Measurements from ENCODE around the gene EPS8L2.

DNA sequence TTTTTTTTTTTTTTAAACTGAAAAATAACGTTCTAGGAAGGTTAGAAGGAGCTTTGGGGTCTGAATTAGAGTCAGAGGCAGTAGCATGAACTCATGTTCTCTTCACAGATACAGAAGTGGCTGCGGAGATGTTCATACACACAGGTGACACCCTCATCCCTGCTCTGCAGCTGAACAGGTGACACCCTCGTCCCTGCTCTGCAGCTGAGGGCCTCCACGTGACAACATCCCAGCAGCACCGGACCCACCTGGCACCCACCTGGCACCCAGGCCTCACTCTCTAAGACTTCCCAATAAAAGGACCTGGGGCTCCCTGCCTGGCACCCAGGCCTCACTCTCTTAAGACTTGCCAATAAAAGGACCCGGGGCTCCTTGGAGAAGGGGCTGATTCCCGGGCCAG is 49.2 kb upstream of the EPS8L2 start:
- TF ChIP-seq, protein P1, sequence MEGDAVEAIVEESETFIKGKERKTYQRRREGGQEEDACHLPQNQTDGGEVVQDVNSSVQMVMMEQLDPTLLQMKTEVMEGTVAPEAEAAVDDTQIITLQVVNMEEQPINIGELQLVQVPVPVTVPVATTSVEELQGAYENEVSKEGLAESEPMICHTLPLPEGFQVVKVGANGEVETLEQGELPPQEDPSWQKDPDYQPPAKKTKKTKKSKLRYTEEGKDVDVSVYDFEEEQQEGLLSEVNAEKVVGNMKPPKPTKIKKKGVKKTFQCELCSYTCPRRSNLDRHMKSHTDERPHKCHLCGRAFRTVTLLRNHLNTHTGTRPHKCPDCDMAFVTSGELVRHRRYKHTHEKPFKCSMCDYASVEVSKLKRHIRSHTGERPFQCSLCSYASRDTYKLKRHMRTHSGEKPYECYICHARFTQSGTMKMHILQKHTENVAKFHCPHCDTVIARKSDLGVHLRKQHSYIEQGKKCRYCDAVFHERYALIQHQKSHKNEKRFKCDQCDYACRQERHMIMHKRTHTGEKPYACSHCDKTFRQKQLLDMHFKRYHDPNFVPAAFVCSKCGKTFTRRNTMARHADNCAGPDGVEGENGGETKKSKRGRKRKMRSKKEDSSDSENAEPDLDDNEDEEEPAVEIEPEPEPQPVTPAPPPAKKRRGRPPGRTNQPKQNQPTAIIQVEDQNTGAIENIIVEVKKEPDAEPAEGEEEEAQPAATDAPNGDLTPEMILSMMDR (tag by site-specific recombination; IDR thresholded peaks at IDR 0.05): no peak
- TF ChIP-seq ZNF10 (tag by site-specific recombination; IDR thresholded peaks at IDR 0.05): no peak
- TF ChIP-seq YY1 (tag by site-specific recombination; IDR thresholded peaks at IDR 0.05): no peak
- TF ChIP-seq, protein P2, sequence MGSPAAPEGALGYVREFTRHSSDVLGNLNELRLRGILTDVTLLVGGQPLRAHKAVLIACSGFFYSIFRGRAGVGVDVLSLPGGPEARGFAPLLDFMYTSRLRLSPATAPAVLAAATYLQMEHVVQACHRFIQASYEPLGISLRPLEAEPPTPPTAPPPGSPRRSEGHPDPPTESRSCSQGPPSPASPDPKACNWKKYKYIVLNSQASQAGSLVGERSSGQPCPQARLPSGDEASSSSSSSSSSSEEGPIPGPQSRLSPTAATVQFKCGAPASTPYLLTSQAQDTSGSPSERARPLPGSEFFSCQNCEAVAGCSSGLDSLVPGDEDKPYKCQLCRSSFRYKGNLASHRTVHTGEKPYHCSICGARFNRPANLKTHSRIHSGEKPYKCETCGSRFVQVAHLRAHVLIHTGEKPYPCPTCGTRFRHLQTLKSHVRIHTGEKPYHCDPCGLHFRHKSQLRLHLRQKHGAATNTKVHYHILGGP (tag by site-specific recombination; IDR thresholded peaks at IDR 0.05): no peak
- TF ChIP-seq, protein P3, sequence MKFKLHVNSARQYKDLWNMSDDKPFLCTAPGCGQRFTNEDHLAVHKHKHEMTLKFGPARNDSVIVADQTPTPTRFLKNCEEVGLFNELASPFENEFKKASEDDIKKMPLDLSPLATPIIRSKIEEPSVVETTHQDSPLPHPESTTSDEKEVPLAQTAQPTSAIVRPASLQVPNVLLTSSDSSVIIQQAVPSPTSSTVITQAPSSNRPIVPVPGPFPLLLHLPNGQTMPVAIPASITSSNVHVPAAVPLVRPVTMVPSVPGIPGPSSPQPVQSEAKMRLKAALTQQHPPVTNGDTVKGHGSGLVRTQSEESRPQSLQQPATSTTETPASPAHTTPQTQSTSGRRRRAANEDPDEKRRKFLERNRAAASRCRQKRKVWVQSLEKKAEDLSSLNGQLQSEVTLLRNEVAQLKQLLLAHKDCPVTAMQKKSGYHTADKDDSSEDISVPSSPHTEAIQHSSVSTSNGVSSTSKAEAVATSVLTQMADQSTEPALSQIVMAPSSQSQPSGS (tag by site-specific recombination; IDR thresholded peaks at IDR 0.05; ENCODE audit: low read depth): no peak
- TF ChIP-seq TCF7L2 (IDR thresholded peaks at IDR 0.05; ENCODE audit: borderline replicate concordance, low read depth, low read length): no peak
- TF ChIP-seq ZNF19 (tag by site-specific recombination; IDR thresholded peaks at IDR 0.05; ENCODE audit: low read depth): no peak
- TF ChIP-seq, protein P4, sequence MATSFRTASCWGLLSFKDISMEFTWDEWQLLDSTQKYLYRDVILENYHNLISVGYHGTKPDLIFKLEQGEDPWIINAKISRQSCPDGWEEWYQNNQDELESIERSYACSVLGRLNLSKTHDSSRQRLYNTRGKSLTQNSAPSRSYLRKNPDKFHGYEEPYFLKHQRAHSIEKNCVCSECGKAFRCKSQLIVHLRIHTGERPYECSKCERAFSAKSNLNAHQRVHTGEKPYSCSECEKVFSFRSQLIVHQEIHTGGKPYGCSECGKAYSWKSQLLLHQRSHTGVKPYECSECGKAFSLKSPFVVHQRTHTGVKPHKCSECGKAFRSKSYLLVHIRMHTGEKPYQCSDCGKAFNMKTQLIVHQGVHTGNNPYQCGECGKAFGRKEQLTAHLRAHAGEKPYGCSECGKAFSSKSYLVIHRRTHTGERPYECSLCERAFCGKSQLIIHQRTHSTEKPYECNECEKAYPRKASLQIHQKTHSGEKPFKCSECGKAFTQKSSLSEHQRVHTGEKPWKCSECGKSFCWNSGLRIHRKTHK (tag by site-specific recombination; IDR thresholded peaks at IDR 0.05): no peak
- TF ChIP-seq, protein P5, sequence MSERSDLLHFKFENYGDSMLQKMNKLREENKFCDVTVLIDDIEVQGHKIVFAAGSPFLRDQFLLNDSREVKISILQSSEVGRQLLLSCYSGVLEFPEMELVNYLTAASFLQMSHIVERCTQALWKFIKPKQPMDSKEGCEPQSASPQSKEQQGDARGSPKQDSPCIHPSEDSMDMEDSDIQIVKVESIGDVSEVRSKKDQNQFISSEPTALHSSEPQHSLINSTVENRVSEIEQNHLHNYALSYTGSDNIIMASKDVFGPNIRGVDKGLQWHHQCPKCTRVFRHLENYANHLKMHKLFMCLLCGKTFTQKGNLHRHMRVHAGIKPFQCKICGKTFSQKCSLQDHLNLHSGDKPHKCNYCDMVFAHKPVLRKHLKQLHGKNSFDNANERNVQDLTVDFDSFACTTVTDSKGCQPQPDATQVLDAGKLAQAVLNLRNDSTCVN (tag by site-specific recombination; optimal IDR thresholded peaks at IDR 0.05): no peak
- TF ChIP-seq, protein P6, sequence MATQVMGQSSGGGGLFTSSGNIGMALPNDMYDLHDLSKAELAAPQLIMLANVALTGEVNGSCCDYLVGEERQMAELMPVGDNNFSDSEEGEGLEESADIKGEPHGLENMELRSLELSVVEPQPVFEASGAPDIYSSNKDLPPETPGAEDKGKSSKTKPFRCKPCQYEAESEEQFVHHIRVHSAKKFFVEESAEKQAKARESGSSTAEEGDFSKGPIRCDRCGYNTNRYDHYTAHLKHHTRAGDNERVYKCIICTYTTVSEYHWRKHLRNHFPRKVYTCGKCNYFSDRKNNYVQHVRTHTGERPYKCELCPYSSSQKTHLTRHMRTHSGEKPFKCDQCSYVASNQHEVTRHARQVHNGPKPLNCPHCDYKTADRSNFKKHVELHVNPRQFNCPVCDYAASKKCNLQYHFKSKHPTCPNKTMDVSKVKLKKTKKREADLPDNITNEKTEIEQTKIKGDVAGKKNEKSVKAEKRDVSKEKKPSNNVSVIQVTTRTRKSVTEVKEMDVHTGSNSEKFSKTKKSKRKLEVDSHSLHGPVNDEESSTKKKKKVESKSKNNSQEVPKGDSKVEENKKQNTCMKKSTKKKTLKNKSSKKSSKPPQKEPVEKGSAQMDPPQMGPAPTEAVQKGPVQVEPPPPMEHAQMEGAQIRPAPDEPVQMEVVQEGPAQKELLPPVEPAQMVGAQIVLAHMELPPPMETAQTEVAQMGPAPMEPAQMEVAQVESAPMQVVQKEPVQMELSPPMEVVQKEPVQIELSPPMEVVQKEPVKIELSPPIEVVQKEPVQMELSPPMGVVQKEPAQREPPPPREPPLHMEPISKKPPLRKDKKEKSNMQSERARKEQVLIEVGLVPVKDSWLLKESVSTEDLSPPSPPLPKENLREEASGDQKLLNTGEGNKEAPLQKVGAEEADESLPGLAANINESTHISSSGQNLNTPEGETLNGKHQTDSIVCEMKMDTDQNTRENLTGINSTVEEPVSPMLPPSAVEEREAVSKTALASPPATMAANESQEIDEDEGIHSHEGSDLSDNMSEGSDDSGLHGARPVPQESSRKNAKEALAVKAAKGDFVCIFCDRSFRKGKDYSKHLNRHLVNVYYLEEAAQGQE (tag by site-specific recombination; IDR thresholded peaks at IDR 0.05): no peak
- TF ChIP-seq ZBTB20 (tag by site-specific recombination; IDR thresholded peaks at IDR 0.05): no peak
- no peak for TF ChIP-seq ZNF121 (tag by site-specific recombination; IDR thresholded peaks at IDR 0.05)
- TF ChIP-seq ZNF529 (tag by site-specific recombination; IDR thresholded peaks at IDR 0.05; ENCODE audit: insufficient replicate concordance): no peak
- no peak for TF ChIP-seq ZFP41 (tag by site-specific recombination; IDR thresholded peaks at IDR 0.05; ENCODE audit: borderline replicate concordance)
